Thyroid gland (tissue), 4 donors: ENCODE measurements around the gene RDX. TPM values are rescaled to one million over a fixed set of nuclear protein-coding genes. Genes with fewer than 3 reads are reported as not detected.

Experiments
- DNase-seq, 2 donors: peaks; one replicate each; pipeline ENCODE4 v3.0.0-alpha.2; 2019
- H3K27ac ChIP-seq, 3 donors: fragments of 200-600 bp; sonication (generic); 1 replicate in 2 of 3; 2 replicates in 1 of 3; pipeline ENCODE4 v1.5.1; 2016 to 2019; ENCODE audit warnings: mild to moderate bottlenecking in 1 of 3, moderate library complexity in 1 of 3
- H3K27me3 ChIP-seq: fragments of 200-600 bp; sonication (generic); one replicate; pipeline ENCODE4 v1.5.1; 2019
- H3K36me3 ChIP-seq, 2 donors: fragments of 200-600 bp; sonication (generic); one replicate each; pipeline ENCODE4 v1.5.1; 2016 to 2019
- H3K4me1 ChIP-seq, 2 donors: fragments of 200-600 bp; sonication (generic); one replicate each; pipeline ENCODE4 v1.5.1; 2017 to 2019
- H3K4me3 ChIP-seq, 3 donors: fragments of 200-600 bp; sonication (generic); replicated peaks in 1 of 3; 1 replicate in 2 of 3; 2 replicates in 1 of 3; pipeline ENCODE4 v1.5.1; 2016; ENCODE audit warnings: mild to moderate bottlenecking in 1 of 3
- H3K9me3 ChIP-seq: fragments of 200-600 bp; sonication (generic); one replicate; pipeline ENCODE4 v1.5.1; 2017
- CTCF ChIP-seq, 6 experiments: fragments of 200-600 bp in 3 of 6; fragments of 450-650 bp in 3 of 6; sonication (generic) in 3 of 6; IDR thresholded peaks; one replicate each; pipeline ENCODE4 v1.5.1; 2016 to 2019; ENCODE audit warnings: antibody characterized with exemption in 6 of 6, mild to moderate bottlenecking in 2 of 6, inconsistent platforms in 1 of 6, moderate library complexity in 1 of 6
- POLR2A ChIP-seq, 2 donors: fragments of 450-650 bp; IDR thresholded peaks; one replicate each; pipeline ENCODE4 v1.6.1; 2017; ENCODE audit warnings: antibody characterized with exemption in 2 of 2, mild to moderate bottlenecking in 2 of 2, moderate library complexity in 1 of 2
- WGBS, 2 donors: methylation state at CpG; one replicate each; pipeline ENCODE4 v1.1.5; 2017; 5-methylcytosine and 5-hydroxymethylcytosine counted together
- intact Hi-C: fragments of 100-400 bp; cut with DNase I; formaldehyde crosslinking; loops from one replicate; pipeline ENCODE4 v1.15.1; 2023
- total RNA-seq, 4 donors: library from RNA; depleted of rRNA; stranded (reverse); fragments of >200 nt; gene quantifications; one replicate each; pipeline ENCODE4 v1.2.3, GENCODE V29; 2016

The RDX gene
- total RNA-seq, 4 donors from 2014 or later, result 83.2 to 138 (median 107) TPM

DNA sequence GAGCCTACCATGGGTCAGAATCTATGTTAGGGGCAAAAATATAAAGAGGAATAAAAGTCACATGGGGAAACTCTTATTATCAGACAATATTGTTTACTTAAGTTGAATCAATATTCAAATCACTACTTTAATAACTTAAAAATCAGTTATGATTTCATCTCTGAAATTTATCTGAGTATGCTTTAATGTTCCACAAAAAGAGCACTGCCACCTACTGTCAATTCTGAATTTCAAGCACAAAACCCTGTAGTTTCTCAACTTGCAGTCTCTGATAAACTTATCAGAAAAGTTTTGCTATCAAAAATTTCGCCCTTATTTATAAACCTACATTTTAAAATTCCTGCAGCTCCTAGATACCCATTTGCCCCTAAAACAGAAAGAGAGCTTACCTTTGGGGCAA is 47.3 kb downstream of the RDX start:
- Histone ChIP-seq H3K27ac (no peak overlapping the region), H3K9me3 (no peaks in the 10 kb centered on the region), H3K27me3 (no peaks in the 10 kb centered on the region), H3K36me3 (peaks cover 0 to 14% of the 10 kb centered on the region in 2 donors), H3K4me1 (peaks cover 10 to 11% of the 10 kb centered on the region in 2 donors), H3K4me3 (no peak overlapping the region)
- TF ChIP-seq POLR2A (IDR thresholded peaks at IDR 0.05) (no peak), CTCF (IDR thresholded peaks at IDR 0.05) (peak in 3 of 6 experiments; percentile 15 to 36 (median 20))
- DNase-seq, result no peak
- intact Hi-C loops, result no loop called here
- WGBS, 2 donors, result 94% methylated on average over 1 of the region's 1 CpG

DNA sequence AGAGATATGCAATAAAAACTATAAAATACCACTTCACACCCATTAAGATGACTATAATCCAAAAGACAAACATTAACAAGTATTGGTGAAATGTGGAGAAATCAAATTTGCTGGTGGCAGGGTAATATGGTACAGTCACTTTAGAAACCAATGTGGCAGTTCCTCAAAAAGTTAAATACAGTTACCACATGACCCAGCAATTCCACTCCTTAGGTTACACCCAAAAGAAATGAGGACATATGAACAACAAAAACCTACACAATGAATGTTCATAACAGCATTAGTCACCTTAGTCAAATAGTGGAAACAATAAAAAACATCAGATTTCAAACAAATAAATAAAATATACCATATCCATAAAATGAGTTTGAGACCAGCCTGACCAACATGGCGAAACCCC is 52.6 kb downstream of the RDX start:
- H3K27ac ChIP-seq, result no peak overlapping the region
- no peaks in the 10 kb centered on the region for H3K4me1 ChIP-seq
- intact Hi-C loops, result no loop called here
- H3K4me3 ChIP-seq, result no peak overlapping the region
- no peaks in the 10 kb centered on the region for H3K9me3 ChIP-seq
- 100% methylated on average over 1 of the region's 1 CpG for WGBS, 2 donors
- no peaks in the 10 kb centered on the region for H3K27me3 ChIP-seq
- H3K36me3 ChIP-seq, result no peaks in the 10 kb centered on the region
- no peak for TF ChIP-seq CTCF (IDR thresholded peaks at IDR 0.05)
- TF ChIP-seq POLR2A (IDR thresholded peaks at IDR 0.05), result no peak
- no peak for DNase-seq

DNA sequence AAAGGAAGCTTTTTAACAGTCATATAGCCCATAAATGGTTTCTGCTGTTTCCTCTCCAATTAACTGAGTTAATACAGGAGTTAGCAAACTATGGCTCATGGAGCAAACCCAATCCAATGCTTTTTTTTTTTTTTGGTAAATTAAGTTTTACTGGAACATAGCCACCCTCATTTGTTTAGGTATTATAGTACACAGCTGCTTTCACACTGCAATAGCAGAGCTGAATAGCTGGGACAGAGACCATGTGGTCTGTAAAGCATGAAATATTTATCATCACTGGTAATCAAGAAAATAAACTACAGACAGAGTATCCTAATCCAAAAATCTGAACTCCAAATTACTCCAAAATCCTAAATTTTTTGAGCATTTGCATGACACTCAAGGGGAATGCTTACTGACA is 53.7 kb downstream of the RDX start:
- Histone ChIP-seq H3K9me3 (no peaks in the 10 kb centered on the region), H3K4me1 (no peaks in the 10 kb centered on the region), H3K27ac (no peak overlapping the region), H3K36me3 (no peaks in the 10 kb centered on the region), H3K4me3 (no peak overlapping the region), H3K27me3 (no peaks in the 10 kb centered on the region)
- no peak for DNase-seq
- TF ChIP-seq CTCF (IDR thresholded peaks at IDR 0.05) (no peak), POLR2A (IDR thresholded peaks at IDR 0.05) (no peak)
- intact Hi-C loops, result no loop called here

DNA sequence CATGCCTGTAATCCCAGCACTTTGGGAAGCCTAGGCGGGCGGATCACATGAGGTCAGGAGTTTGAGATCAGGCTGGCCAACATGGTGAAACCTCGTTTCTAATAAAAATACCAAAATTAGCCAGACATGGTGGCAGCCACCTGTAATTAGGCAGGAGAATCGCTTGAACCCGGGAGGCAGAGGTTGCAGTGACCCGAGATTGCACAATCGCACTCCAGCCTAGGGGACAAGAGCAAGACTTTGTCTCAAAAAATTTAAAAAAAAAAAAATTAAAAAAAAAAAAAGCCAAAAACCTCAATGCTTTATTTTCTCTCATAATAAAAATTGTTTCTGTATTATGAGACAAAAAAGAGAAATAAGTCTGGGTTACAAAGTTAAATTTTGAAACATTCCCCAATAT is 54.2 kb downstream of the RDX start:
- no peak overlapping the region for H3K4me3 ChIP-seq
- H3K36me3 ChIP-seq, result no peaks in the 10 kb centered on the region
- intact Hi-C loops, result no loop called here
- DNase-seq, result no peak
- H3K9me3 ChIP-seq, result no peaks in the 10 kb centered on the region
- no peak for TF ChIP-seq CTCF (IDR thresholded peaks at IDR 0.05)
- TF ChIP-seq POLR2A (IDR thresholded peaks at IDR 0.05), result no peak
- H3K4me1 ChIP-seq, result no peaks in the 10 kb centered on the region
- 95 to 96% methylated on average over 7 of the region's 7 CpGs for WGBS, 2 donors
- H3K27ac ChIP-seq, result no peak overlapping the region
- H3K27me3 ChIP-seq, result no peaks in the 10 kb centered on the region

GRCh38 chr11:110235966-110236365 is 60.4 kb downstream of the RDX start:
- DNase-seq, result no peak
- H3K27ac ChIP-seq, result no peak overlapping the region
- H3K36me3 ChIP-seq, result peaks cover 18 to 38% of the 10 kb centered on the region in 2 donors
- H3K27me3 ChIP-seq, result no peaks in the 10 kb centered on the region
- no peak for TF ChIP-seq CTCF (IDR thresholded peaks at IDR 0.05)
- TF ChIP-seq POLR2A (IDR thresholded peaks at IDR 0.05), result no peak
- peaks cover 7 to 9% of the 10 kb centered on the region in 2 donors for H3K4me1 ChIP-seq
- no peaks in the 10 kb centered on the region for H3K9me3 ChIP-seq
- no peak overlapping the region for H3K4me3 ChIP-seq
- WGBS, 2 donors, result 70 to 81% methylated on average over 1 of the region's 1 CpG
- intact Hi-C loops, result no loop called here
